GM23248 (cell line): ENCODE measurements around the gene PDP2. TPM values are rescaled to one million over a fixed set of nuclear protein-coding genes. Genes with fewer than 3 reads are reported as not detected.

Source experiments
- DNase-seq: peaks from one replicate; pipeline ENCODE4 v3.0.0-alpha.2; 2015
- H2AFZ ChIP-seq: fragments of 200-600 bp; sonication (generic); 2 replicates; pipeline ENCODE4 v1.6.1; 2016; ENCODE audit warnings: antibody characterized with exemption
- H3F3A ChIP-seq: fragments of 200-600 bp; sonication (generic); 2 replicates; pipeline ENCODE4 v1.6.1; 2016; ENCODE audit warnings: mild to moderate bottlenecking, antibody characterized with exemption, mixed run types; ENCODE audit not compliant: insufficient read depth
- H3K27ac ChIP-seq: fragments of 200-600 bp; sonication (generic); 2 replicates; pipeline ENCODE4 v1.5.1; 2016; ENCODE audit warnings: mild to moderate bottlenecking
- H3K27me3 ChIP-seq: fragments of 200-600 bp; sonication (generic); replicated peaks from 2 replicates; pipeline ENCODE4 v1.6.1; 2016; ENCODE audit warnings: mild to moderate bottlenecking; ENCODE audit not compliant: insufficient read depth
- H3K36me3 ChIP-seq: fragments of 200-600 bp; sonication (generic); 2 replicates; pipeline ENCODE4 v1.6.1; 2016; ENCODE audit warnings: low read depth, mild to moderate bottlenecking
- H3K4me1 ChIP-seq: fragments of 200-600 bp; sonication (generic); 2 replicates; pipeline ENCODE4 v1.6.1; 2016; ENCODE audit warnings: mild to moderate bottlenecking; ENCODE audit not compliant: insufficient read depth
- H3K4me2 ChIP-seq: fragments of 200-600 bp; sonication (generic); one replicate; pipeline ENCODE4 v1.6.1; 2016; ENCODE audit warnings: mild to moderate bottlenecking; ENCODE audit not compliant: unreplicated experiment
- H3K4me3 ChIP-seq: fragments of 200-600 bp; sonication (generic); 2 replicates; pipeline ENCODE4 v1.5.1; 2016; ENCODE audit warnings: mild to moderate bottlenecking
- H3K79me2 ChIP-seq: fragments of 200-600 bp; sonication (generic); 2 replicates; pipeline ENCODE4 v1.6.1; 2016; ENCODE audit warnings: mild to moderate bottlenecking; ENCODE audit not compliant: insufficient read depth
- H3K9ac ChIP-seq: fragments of 200-600 bp; sonication (generic); 2 replicates; pipeline ENCODE4 v1.6.1; 2016; ENCODE audit warnings: mild to moderate bottlenecking
- H3K9me2 ChIP-seq: fragments of 200-600 bp; sonication (generic); 2 replicates; pipeline ENCODE4 v1.6.1; 2016; ENCODE audit warnings: mixed run types, mild to moderate bottlenecking, moderate library complexity; ENCODE audit not compliant: insufficient read depth
- H3K9me3 ChIP-seq: fragments of 200-600 bp; sonication (generic); one replicate; pipeline ENCODE4 v1.6.1; 2017; ENCODE audit warnings: low read depth
- H4K20me1 ChIP-seq: fragments of 200-600 bp; sonication (generic); 2 replicates; pipeline ENCODE4 v1.6.0; 2016; ENCODE audit not compliant: insufficient read depth
- EZH2 ChIP-seq: fragments of 200-600 bp; sonication (generic); IDR thresholded peaks from 2 replicates; pipeline ENCODE4 v1.6.1; 2018; ENCODE audit warnings: antibody characterized with exemption, mild to moderate bottlenecking; ENCODE audit not compliant: insufficient read depth, poor library complexity, severe bottlenecking
- EZH2phosphoT487 ChIP-seq: fragments of 200-600 bp; sonication (generic); IDR thresholded peaks from 2 replicates; pipeline ENCODE4 v1.6.1; 2018; ENCODE audit warnings: antibody characterized with exemption, moderate library complexity, mild to moderate bottlenecking, low read depth; ENCODE audit not compliant: insufficient read depth
- WGBS, 2 experiments: methylation state at CpG; one replicate each; pipeline ENCODE4 v1.1.6; 2015 to 2017; ENCODE audit warnings: low lambda C conversion rate in 2 of 2, low coverage in 1 of 2; ENCODE audit errors: missing lambda C conversion rate in 2 of 2; 5-methylcytosine and 5-hydroxymethylcytosine counted together
- in situ Hi-C: fragments of 300-500 bp; cut with MboI; formaldehyde crosslinking; loops from 2 replicates; pipeline ENCODE4 v1.15.0; 2020
- polyA plus RNA-seq: library from polyadenylated mRNA; unstranded; fragments of >200 nt; fragmentation: Nextera tagmentation; extraction: Ambion mirVana; gene quantifications from 2 replicates; pipeline ENCODE4 v1.2.1, GENCODE V29; 2016
- total RNA-seq: library from RNA; depleted of rRNA; stranded (reverse); fragments of >200 nt; shearing (Covaris generic); gene quantifications from 2 replicates; pipeline ENCODE4 v1.2.3, GENCODE V29; 2014

PDP2 gene
- total and polyA plus RNA-seq, 2 experiments from 2014 or later, result 3.3 to 3.9 TPM

GRCh38 chr16:66900721-66901441, 20.6 kb downstream of the PDP2 start:
- H3K79me2 ChIP-seq, result no peaks in the 10 kb centered on the region
- no peaks in the 10 kb centered on the region for H3K9me2 ChIP-seq
- no peak overlapping the region for H3K27ac ChIP-seq
- H3F3A ChIP-seq, result no peaks in the 10 kb centered on the region
- H3K27me3 ChIP-seq, result no peaks in the 10 kb centered on the region
- no peak overlapping the region for H3K4me2 ChIP-seq
- in situ Hi-C loops, result no loop called here
- H3K9ac ChIP-seq, result no peak overlapping the region
- 23 to 26% methylated on average over 6 to 7 of the region's 7 CpGs for WGBS, 2 experiments
- no peak overlapping the region for H3K4me3 ChIP-seq
- H4K20me1 ChIP-seq, result no peaks in the 10 kb centered on the region
- peaks cover 9% of the 10 kb centered on the region for H3K4me1 ChIP-seq
- no peaks in the 10 kb centered on the region for H3K9me3 ChIP-seq
- no peak overlapping the region for H2AFZ ChIP-seq
- H3K36me3 ChIP-seq, result no peaks in the 10 kb centered on the region
- DNase-seq, result no peak
- no peak for TF ChIP-seq EZH2phosphoT487
- no peak for TF ChIP-seq EZH2

GRCh38 chr16:66901626-66902025, 21.3 kb downstream of the PDP2 start:
- Histone ChIP-seq H3K4me3 (no peak overlapping the region), H3K36me3 (no peaks in the 10 kb centered on the region), H3K4me1 (peaks cover 9% of the 10 kb centered on the region), H3K27me3 (no peaks in the 10 kb centered on the region), H3K79me2 (no peaks in the 10 kb centered on the region), H3F3A (no peaks in the 10 kb centered on the region), H3K9me2 (no peaks in the 10 kb centered on the region), H2AFZ (no peak overlapping the region), H3K9me3 (no peaks in the 10 kb centered on the region), H3K27ac (no peak overlapping the region), H3K9ac (no peak overlapping the region), H3K4me2 (no peak overlapping the region), H4K20me1 (no peaks in the 10 kb centered on the region)
- in situ Hi-C loops, result no loop called here
- no peak for DNase-seq
- TF ChIP-seq EZH2, result no peak
- no peak for TF ChIP-seq EZH2phosphoT487
- 89 to 92% methylated on average over 10 of the region's 10 CpGs for WGBS, 2 experiments

GRCh38 chr16:66902648-66903543, 22.6 kb downstream of the PDP2 start:
- no peak overlapping the region for H3K9ac ChIP-seq
- TF ChIP-seq EZH2phosphoT487, result no peak
- TF ChIP-seq EZH2, result no peak
- H3K27ac ChIP-seq, result no peak overlapping the region
- H3K4me1 ChIP-seq, result peaks cover 9% of the 10 kb centered on the region
- H2AFZ ChIP-seq, result no peak overlapping the region
- no peaks in the 10 kb centered on the region for H3K36me3 ChIP-seq
- no peaks in the 10 kb centered on the region for H3K79me2 ChIP-seq
- no peaks in the 10 kb centered on the region for H3K9me2 ChIP-seq
- no peak overlapping the region for H3K4me2 ChIP-seq
- 82 to 86% methylated on average over 13 to 14 of the region's 14 CpGs for WGBS, 2 experiments
- H3K4me3 ChIP-seq, result no peak overlapping the region
- H3K9me3 ChIP-seq, result no peaks in the 10 kb centered on the region
- H4K20me1 ChIP-seq, result no peaks in the 10 kb centered on the region
- no peak for DNase-seq
- in situ Hi-C loops, result no loop called here
- H3K27me3 ChIP-seq, result no peaks in the 10 kb centered on the region
- H3F3A ChIP-seq, result no peaks in the 10 kb centered on the region

- Histone ChIP-seq H3K36me3 (no peaks in the 10 kb centered on the region), H3K27ac (no peak overlapping the region), H3K4me2 (no peak overlapping the region), H3K4me1 (peaks cover 9% of the 10 kb centered on the region), H4K20me1 (no peaks in the 10 kb centered on the region), H3K9me2 (no peaks in the 10 kb centered on the region), H3K9ac (no peak overlapping the region), H3F3A (no peaks in the 10 kb centered on the region), H3K9me3 (no peaks in the 10 kb centered on the region), H3K4me3 (no peak overlapping the region), H3K79me2 (no peaks in the 10 kb centered on the region), H3K27me3 (no peaks in the 10 kb centered on the region), H2AFZ (no peak overlapping the region)
- DNase-seq, result no peak
- TF ChIP-seq EZH2, result no peak
- TF ChIP-seq EZH2phosphoT487, result no peak
- 81 to 84% methylated on average over 11 of the region's 11 CpGs for WGBS, 2 experiments
- in situ Hi-C loops, result no loop called here
These were observed 23.5 kb downstream of the PDP2 start for GRCh38 chr16:66903544-66904427.
